Activated CD4-positive, alpha-beta memory T cell treated with anti-CD3 and anti-CD28 coated beads for 36 hours (primary cell): ENCODE measurements around the gene TMOD2. TPM values are rescaled to one million over a fixed set of nuclear protein-coding genes. Genes with fewer than 3 reads are reported as not detected.

Experiments used
- CTCF ChIA-PET: fragments of 350-600 bp; sonication (Branson Sonifier 250); formaldehyde crosslinking; loops from one replicate; lab custom pipeline; 2021; ENCODE audit warnings: antibody characterized with exemption, inconsistent platforms; lab: Charles Lee
- POLR2A ChIA-PET: fragments of 350-600 bp; sonication (Branson Sonifier 250); formaldehyde crosslinking; loops from one replicate; lab custom pipeline; 2021; ENCODE audit warnings: antibody characterized with exemption; lab: Charles Lee
- DNase-seq: peaks from one replicate; pipeline ENCODE4 v3.0.0-alpha.2; 2020
- H3K27ac Mint-ChIP-seq: one replicate; pipeline ENCODE4 v1.8.0; 2021; ENCODE audit warnings: mixed read lengths
- H3K27me3 Mint-ChIP-seq: one replicate; pipeline ENCODE4 v1.8.0; 2021; ENCODE audit warnings: mixed read lengths
- H3K36me3 Mint-ChIP-seq: one replicate; pipeline ENCODE4 v1.8.0; 2021; ENCODE audit warnings: mixed read lengths
- H3K4me1 Mint-ChIP-seq: one replicate; pipeline ENCODE4 v1.8.0; 2021; ENCODE audit warnings: low read depth, mixed read lengths
- H3K4me3 Mint-ChIP-seq: one replicate; pipeline ENCODE4 v1.8.0; 2021; ENCODE audit warnings: mild to moderate bottlenecking, mixed read lengths
- H3K9me3 Mint-ChIP-seq: one replicate; pipeline ENCODE4 v1.8.0; 2021; ENCODE audit warnings: mixed read lengths
- intact Hi-C: fragments of 100-400 bp; cut with micrococcal nuclease; formaldehyde crosslinking; loops from one replicate; pipeline ENCODE4 v1.15.1; 2023
- total RNA-seq, 2 experiments: library from RNA; stranded (reverse); gene quantifications; one replicate each; pipeline ENCODE4 v1.2.3, GENCODE V29; 2021

The TMOD2 gene
- total RNA-seq = 1 to 10 TPM; 6.7 to 7.9 TPM

GRCh38 chr15:51750792-51751696 is at the start of gene TMOD2:
TSS of gene TMOD2 (plus strand) at chr15:51751597. CDS start at chr15:51766442, 14,845 bp downstream.
- CTCF ChIA-PET = interaction anchor here (0.6 to 2.1 kb wide), 7 partner anchors 14 to 101 kb away, joined by 3 to 11 read pairs (median 4); partner anchors contain the start of gene LYSMD2
- no peaks in the 10 kb centered on the region for H3K9me3 Mint-ChIP-seq

GRCh38 chr15:51702710-51703109 is 48.7 kb upstream of the TMOD2 start:
- Mint-ChIP-seq H3K27me3 (peaks cover 12% of the 10 kb centered on the region), H3K27ac (no peak overlapping the region), H3K36me3 (no peaks in the 10 kb centered on the region), H3K4me3 (no peak overlapping the region), H3K9me3 (no peaks in the 10 kb centered on the region), H3K4me1 (no peaks in the 10 kb centered on the region)
- ChIA-PET POLR2A (no interaction called here), CTCF (interaction anchor here (1.0 kb wide), 1 partner anchor 53 kb away, joined by 4 read pairs; no protein-coding TSS in a partner anchor)
- intact Hi-C loops = no loop called here
- DNase-seq = no peak

More at GRCh38 chr15:51750792-51751696, at the start of gene TMOD2:
- peaks cover 16% of the 10 kb centered on the region for H3K4me1 Mint-ChIP-seq
- peaks cover 1% of the 10 kb centered on the region for H3K27me3 Mint-ChIP-seq
- no peak within 1 kb of the TSS for H3K27ac Mint-ChIP-seq
- DNase-seq = peak; percentile 61
- no peaks in the 10 kb centered on the region for H3K36me3 Mint-ChIP-seq
- POLR2A ChIA-PET = no interaction called here
- intact Hi-C loops = loop anchor here (1.0 kb wide), 1 partner anchor 15 kb away; no protein-coding TSS in a partner anchor
- peak within 1 kb of the TSS; percentile 84 for H3K4me3 Mint-ChIP-seq

- ChIA-PET POLR2A (interaction anchor here (0.6 kb wide), 1 partner anchor 70 kb away, joined by 3 read pairs; no protein-coding TSS in a partner anchor), CTCF (interaction anchor here (0.9 kb wide), 1 partner anchor 71 kb away, joined by 3 read pairs; no protein-coding TSS in a partner anchor)
- Mint-ChIP-seq H3K27ac (no peak overlapping the region), H3K27me3 (peaks cover 4% of the 10 kb centered on the region), H3K4me3 (no peak overlapping the region), H3K36me3 (no peaks in the 10 kb centered on the region), H3K4me1 (no peaks in the 10 kb centered on the region), H3K9me3 (no peaks in the 10 kb centered on the region)
- intact Hi-C loops = no loop called here
- DNase-seq = no peak
These were observed 45.1 kb upstream of the TMOD2 start for GRCh38 chr15:51706291-51706690.

GRCh38 chr15:51706926-51707608 is 44.3 kb upstream of the TMOD2 start:
- ChIA-PET POLR2A (no interaction called here), CTCF (no interaction called here)
- H3K36me3 Mint-ChIP-seq = no peaks in the 10 kb centered on the region
- H3K9me3 Mint-ChIP-seq = no peaks in the 10 kb centered on the region
- no peak for DNase-seq
- intact Hi-C loops = no loop called here
- peaks cover 3% of the 10 kb centered on the region for H3K27me3 Mint-ChIP-seq
- no peak overlapping the region for H3K27ac Mint-ChIP-seq
- H3K4me3 Mint-ChIP-seq = no peak overlapping the region
- H3K4me1 Mint-ChIP-seq = no peaks in the 10 kb centered on the region

GRCh38 chr15:51708013-51708412 is 43.4 kb upstream of the TMOD2 start:
- H3K27me3 Mint-ChIP-seq = peaks cover 3% of the 10 kb centered on the region
- CTCF ChIA-PET = no interaction called here
- no peak overlapping the region for H3K4me3 Mint-ChIP-seq
- no peak overlapping the region for H3K27ac Mint-ChIP-seq
- no peaks in the 10 kb centered on the region for H3K9me3 Mint-ChIP-seq
- intact Hi-C loops = no loop called here
- DNase-seq = no peak
- no peaks in the 10 kb centered on the region for H3K36me3 Mint-ChIP-seq
- POLR2A ChIA-PET = no interaction called here
- H3K4me1 Mint-ChIP-seq = no peaks in the 10 kb centered on the region

- CTCF ChIA-PET = no interaction called here
- Mint-ChIP-seq H3K27me3 (peaks cover 1% of the 10 kb centered on the region), H3K4me3 (no peak overlapping the region), H3K4me1 (no peaks in the 10 kb centered on the region), H3K27ac (no peak overlapping the region), H3K36me3 (no peaks in the 10 kb centered on the region), H3K9me3 (no peaks in the 10 kb centered on the region)
- POLR2A ChIA-PET = no interaction called here
- intact Hi-C loops = no loop called here
- no peak for DNase-seq
These were observed 42.4 kb upstream of the TMOD2 start for GRCh38 chr15:51709031-51709430.

- Mint-ChIP-seq H3K27me3 (no peaks in the 10 kb centered on the region), H3K4me3 (no peak overlapping the region), H3K9me3 (no peaks in the 10 kb centered on the region), H3K4me1 (no peaks in the 10 kb centered on the region), H3K36me3 (no peaks in the 10 kb centered on the region), H3K27ac (no peak overlapping the region)
- ChIA-PET CTCF (no interaction called here), POLR2A (no interaction called here)
- intact Hi-C loops = no loop called here
- DNase-seq = no peak
These were observed 37.2 kb upstream of the TMOD2 start for GRCh38 chr15:51714162-51714561.

- no peak for DNase-seq
- H3K36me3 Mint-ChIP-seq = no peaks in the 10 kb centered on the region
- CTCF ChIA-PET = no interaction called here
- no peak overlapping the region for H3K4me3 Mint-ChIP-seq
- POLR2A ChIA-PET = no interaction called here
- no peaks in the 10 kb centered on the region for H3K27me3 Mint-ChIP-seq
- no peak overlapping the region for H3K27ac Mint-ChIP-seq
- no peaks in the 10 kb centered on the region for H3K4me1 Mint-ChIP-seq
- intact Hi-C loops = no loop called here
- H3K9me3 Mint-ChIP-seq = no peaks in the 10 kb centered on the region
These were observed 36.5 kb upstream of the TMOD2 start for GRCh38 chr15:51714911-51715310.

GRCh38 chr15:51718219-51718618 is 33.2 kb upstream of the TMOD2 start:
- ChIA-PET POLR2A (no interaction called here), CTCF (no interaction called here)
- DNase-seq = no peak
- H3K36me3 Mint-ChIP-seq = peaks cover 15% of the 10 kb centered on the region
- peaks cover 16% of the 10 kb centered on the region for H3K4me1 Mint-ChIP-seq
- intact Hi-C loops = no loop called here
- H3K4me3 Mint-ChIP-seq = no peak overlapping the region
- H3K27me3 Mint-ChIP-seq = no peaks in the 10 kb centered on the region
- no peak overlapping the region for H3K27ac Mint-ChIP-seq
- H3K9me3 Mint-ChIP-seq = no peaks in the 10 kb centered on the region

GRCh38 chr15:51718746-51719145 is 32.7 kb upstream of the TMOD2 start:
- no peak overlapping the region for H3K4me3 Mint-ChIP-seq
- CTCF ChIA-PET = no interaction called here
- H3K9me3 Mint-ChIP-seq = no peaks in the 10 kb centered on the region
- H3K27ac Mint-ChIP-seq = no peak overlapping the region
- no peaks in the 10 kb centered on the region for H3K27me3 Mint-ChIP-seq
- H3K4me1 Mint-ChIP-seq = peaks cover 16% of the 10 kb centered on the region
- peaks cover 15% of the 10 kb centered on the region for H3K36me3 Mint-ChIP-seq
- intact Hi-C loops = no loop called here
- no peak for DNase-seq
- POLR2A ChIA-PET = no interaction called here

GRCh38 chr15:51720201-51720995 is 31.0 kb upstream of the TMOD2 start:
- no peak overlapping the region for H3K27ac Mint-ChIP-seq
- DNase-seq = no peak
- POLR2A ChIA-PET = no interaction called here

More at GRCh38 chr15:51720201-51720995, 31.0 kb upstream of the TMOD2 start:
- no peaks in the 10 kb centered on the region for H3K27me3 Mint-ChIP-seq
- H3K9me3 Mint-ChIP-seq = no peaks in the 10 kb centered on the region
- peaks cover 15% of the 10 kb centered on the region for H3K36me3 Mint-ChIP-seq
- intact Hi-C loops = no loop called here
- peaks cover 29% of the 10 kb centered on the region for H3K4me1 Mint-ChIP-seq
- no peak overlapping the region for H3K4me3 Mint-ChIP-seq
- CTCF ChIA-PET = interaction anchor here (0.5 kb wide), 1 partner anchor 536 kb away, joined by 3 read pairs; no protein-coding TSS in a partner anchor
